Measurements from ENCODE around the gene NMBR. TPM values are rescaled to one million over a fixed set of nuclear protein-coding genes. Genes with fewer than 3 reads are reported as not detected.
"Not testable (repeated sequence)": the region's sequence is repeated elsewhere in the genome, so short reads cannot be mapped to it uniquely, and the experiment has no call there.

Gene NMBR
- total RNA-seq, 2 donors from 2014 or later, result not detected

DNA sequence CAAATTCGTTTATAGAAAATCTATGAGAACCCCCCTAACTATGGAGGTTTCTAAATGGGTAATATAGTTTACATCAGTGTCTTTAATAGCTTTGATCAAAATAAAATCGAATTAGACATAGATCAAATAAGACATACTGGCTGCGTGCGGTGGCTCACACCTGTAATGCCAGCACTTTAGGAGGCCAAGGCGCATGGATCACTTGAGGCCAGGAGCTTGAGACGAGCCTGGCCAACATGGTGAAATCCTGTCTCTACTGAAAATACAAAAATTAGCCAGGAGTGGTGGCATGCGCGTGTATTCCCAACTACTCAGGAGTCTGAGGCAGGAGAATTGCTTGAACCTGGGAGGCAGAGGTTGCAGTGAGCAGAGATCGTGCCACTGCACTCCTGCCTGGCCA is 36.1 kb downstream of the NMBR start:
- not testable (repeated sequence) for DNase-seq (ENCODE audit: low spot score in 2 of 2); H3K27ac Mint-ChIP-seq; H3K9me3 Mint-ChIP-seq; ATAC-seq; H3K36me3 Mint-ChIP-seq

DNA sequence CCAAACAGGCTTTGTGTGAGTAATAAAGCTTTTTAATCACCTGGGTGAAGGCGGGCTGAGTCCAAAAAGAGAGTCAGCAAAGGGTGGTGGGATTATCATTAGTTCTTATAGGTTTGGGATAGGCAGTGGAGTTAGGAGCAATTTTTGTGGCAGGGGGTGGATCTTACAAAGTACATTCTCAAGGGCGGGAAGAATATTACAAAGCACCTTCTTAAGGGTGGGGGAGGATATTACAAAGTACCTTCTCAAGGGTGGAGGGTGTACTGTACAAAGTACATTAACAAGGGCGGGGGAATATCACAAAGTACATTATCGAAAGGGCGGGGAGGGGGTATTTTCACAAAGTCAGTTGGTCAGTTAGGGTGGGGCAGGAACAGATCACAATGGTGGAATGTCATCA is 42.1 kb downstream of the NMBR start:
- ATAC-seq; DNase-seq (ENCODE audit: low spot score in 2 of 2); H3K27ac Mint-ChIP-seq; H3K9me3 Mint-ChIP-seq; H3K36me3 Mint-ChIP-seq: not testable (repeated sequence)

DNA sequence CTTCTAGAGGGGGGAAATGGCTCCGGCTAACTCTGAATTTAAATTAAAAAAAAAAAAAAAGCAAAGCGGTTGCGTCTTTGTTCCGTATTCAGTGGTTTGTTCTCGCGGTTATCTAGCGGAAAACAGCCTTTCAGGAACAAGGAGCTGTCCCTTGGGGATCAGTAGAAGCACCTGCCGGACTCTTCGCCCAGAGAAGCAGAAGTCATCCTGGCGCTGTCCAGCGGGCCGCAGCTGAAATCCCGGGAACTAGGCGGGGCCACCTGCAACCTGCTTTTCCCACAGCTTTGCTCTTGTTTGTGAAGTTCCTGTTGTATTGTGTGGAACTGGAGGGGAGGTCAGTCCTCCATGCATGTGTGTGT is 58.1 kb downstream of the NMBR start:
- DNase-seq (ENCODE audit: low spot score in 2 of 2) (no peak), ATAC-seq (no peak)
- Mint-ChIP-seq H3K27ac (no peak overlapping the region), H3K36me3 (peaks cover 0 to 5% of the 10 kb centered on the region in 2 donors), H3K9me3 (no peaks in the 10 kb centered on the region)

DNA sequence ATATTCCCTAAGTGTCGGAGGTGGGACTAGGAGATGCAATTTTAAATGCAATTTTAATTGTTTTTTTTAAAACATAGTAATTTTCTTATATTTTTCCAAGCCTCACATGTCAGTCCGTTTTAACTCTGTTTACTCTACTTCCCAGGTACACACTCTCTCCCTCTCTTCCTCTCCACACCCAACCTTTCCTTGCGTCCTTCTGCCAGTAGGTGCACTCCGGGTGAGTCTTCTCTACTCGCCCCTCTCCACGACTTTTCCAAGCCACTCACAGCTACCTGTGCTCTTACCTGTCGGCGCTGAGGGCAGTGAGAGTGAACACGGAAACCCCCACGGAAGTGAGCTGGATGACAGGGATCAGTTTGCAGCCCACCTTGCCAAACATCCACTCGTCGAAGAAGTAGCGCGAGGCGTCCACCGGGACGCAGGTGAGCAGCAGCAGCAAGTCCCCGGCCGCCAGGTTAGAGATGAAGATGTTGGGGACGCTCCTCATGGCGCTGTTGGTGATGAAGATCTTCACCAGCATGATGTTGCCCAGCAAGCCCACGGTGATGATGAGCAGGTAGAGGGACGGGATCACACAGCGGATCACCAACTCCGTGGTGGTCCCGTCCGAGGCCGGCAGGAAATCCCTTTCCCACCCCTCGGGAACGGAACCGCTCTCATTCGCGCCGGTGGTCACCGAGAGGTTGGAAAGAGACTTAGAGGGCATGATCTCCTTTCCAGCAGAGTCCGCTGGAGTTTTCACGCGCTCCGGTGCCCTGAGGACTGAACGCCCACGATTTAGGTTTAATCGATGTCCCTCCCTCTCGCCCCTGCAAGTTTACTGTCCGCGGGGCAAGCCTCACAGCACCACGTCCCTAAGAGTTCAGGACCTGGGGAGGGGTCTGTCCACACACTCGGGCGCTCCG is 58.7 kb downstream of the NMBR start:
- no peaks in the 10 kb centered on the region for H3K9me3 Mint-ChIP-seq
- peaks cover 0 to 5% of the 10 kb centered on the region in 2 donors for H3K36me3 Mint-ChIP-seq
- no peak for DNase-seq (ENCODE audit: low spot score in 2 of 2)
- no peak for ATAC-seq
- H3K27ac Mint-ChIP-seq, result no peak overlapping the region

DNA sequence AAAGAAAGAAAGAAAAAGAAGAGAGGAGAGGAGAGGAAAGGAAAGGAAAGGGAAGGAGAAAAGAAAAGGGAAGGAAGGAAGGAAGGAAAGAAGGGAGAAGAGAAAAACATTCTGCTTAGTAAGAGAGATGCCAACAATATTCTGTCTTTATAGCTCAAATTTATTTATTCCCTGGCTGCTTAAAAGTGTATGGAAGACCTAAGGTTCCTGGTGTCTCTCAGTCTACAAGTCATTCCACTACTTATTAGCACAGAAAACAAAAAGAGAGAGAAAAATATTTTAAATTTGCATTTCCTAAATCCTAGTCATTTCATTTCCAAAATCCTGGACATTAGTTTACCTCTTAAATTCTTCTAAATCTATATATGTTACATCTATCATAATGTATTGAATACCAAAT is 67.8 kb downstream of the NMBR start:
- Mint-ChIP-seq H3K9me3 (no peaks in the 10 kb centered on the region), H3K36me3 (no peaks in the 10 kb centered on the region), H3K27ac (no peak overlapping the region)
- DNase-seq (ENCODE audit: low spot score in 2 of 2) (no peak), ATAC-seq (no peak)

DNA sequence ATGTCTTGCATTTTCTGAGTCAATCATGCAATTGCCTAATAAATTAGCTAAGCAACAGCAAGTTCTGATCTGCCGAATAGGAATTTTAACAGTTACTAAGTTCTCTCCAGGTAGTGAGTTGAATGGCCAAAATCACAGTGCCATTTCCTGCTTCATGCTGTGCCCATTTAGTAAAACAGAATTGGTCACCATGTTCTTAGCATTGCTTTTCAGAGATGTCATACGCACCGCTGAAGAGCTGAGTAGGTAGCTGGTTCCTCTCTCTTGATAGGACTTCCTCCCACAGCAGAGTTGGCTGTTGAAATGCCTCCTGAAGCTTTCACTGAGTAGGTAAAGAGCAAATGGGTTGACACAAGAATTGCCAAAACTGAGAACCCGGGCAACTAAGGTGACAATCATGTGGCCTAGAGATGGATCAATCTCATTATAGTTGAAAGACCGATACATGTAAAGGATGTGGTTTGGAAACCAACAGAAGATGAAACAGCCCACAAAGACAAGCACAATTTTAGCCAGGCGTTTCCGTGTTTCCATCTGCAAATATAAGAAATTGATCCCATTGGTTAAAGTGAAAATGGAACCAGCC is 71.3 kb downstream of the NMBR start:
- H3K27ac Mint-ChIP-seq, result no peak overlapping the region
- H3K36me3 Mint-ChIP-seq, result peaks cover 8 to 16% of the 10 kb centered on the region in 2 donors
- ATAC-seq, result peak; percentile 39 to 57
- DNase-seq (ENCODE audit: low spot score in 2 of 2), result no peak
- H3K9me3 Mint-ChIP-seq, result peaks cover 0 to 17% of the 10 kb centered on the region in 2 donors

DNA sequence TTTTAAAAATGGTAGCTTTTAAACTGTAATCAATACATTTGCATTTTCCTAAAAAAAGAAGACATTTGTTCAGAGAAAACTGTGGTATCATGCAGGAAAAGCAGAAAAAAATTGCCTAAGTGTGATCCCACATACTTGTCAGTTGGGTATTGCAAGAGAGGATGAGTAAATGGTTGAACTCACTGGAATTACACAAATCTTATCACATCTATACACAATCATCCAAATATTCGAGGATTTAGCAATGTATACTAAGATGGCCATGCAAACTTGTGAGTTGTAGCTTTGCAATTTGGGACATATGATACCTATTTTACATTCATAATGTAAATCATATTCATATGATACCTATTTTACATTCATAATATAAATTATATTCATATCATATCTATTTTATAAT is 72.4 kb downstream of the NMBR start:
- H3K27ac Mint-ChIP-seq, result no peak overlapping the region
- H3K9me3 Mint-ChIP-seq, result peaks cover 0 to 18% of the 10 kb centered on the region in 2 donors
- peaks cover 8 to 16% of the 10 kb centered on the region in 2 donors for H3K36me3 Mint-ChIP-seq
- DNase-seq (ENCODE audit: low spot score in 2 of 2) (no peak), ATAC-seq (no peak)

DNA sequence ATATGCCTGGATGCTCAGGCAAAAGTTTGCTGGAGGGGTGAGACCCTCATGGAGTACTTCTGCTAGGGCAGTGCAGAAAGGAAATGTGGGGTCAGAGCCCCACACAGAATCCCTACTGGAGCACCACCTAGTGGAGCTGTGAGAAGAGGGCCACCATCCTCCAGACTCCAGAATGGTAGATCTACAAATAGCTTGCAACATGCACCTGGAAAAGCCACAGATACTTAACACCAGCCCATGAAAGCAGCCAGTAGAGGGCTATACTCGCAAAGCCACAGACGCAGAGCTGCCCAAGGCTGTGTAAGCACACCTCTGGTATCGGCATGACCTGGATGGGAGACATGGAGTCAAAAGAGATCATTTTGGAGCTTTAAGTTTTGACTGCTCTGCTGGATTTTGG is 74.9 kb downstream of the NMBR start:
- Mint-ChIP-seq H3K27ac (no peak overlapping the region), H3K36me3 (peaks cover 8 to 16% of the 10 kb centered on the region in 2 donors), H3K9me3 (peaks cover 0 to 18% of the 10 kb centered on the region in 2 donors)
- ATAC-seq (no peak), DNase-seq (ENCODE audit: low spot score in 2 of 2) (no peak)

DNA sequence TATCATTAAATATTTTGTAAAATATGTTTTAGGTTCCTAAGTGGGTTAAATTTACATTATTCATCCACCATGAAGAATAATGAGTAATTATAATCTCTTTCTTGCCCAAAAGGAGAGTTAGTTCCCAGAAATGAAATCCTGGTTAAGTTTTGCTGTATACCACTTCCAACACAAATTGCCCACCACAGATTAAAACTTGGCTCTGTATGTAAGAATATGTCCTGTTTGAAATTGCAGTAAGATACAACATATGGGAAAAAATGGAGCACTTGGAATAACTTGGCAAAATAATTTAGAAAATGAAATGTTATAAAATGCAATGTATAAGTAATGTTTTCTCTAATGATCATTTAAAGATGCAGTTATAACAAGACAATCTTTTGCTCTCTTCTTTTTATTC is 78.5 kb downstream of the NMBR start:
- Mint-ChIP-seq H3K9me3 (peaks cover 0 to 17% of the 10 kb centered on the region in 2 donors), H3K27ac (no peak overlapping the region), H3K36me3 (peaks cover 8 to 16% of the 10 kb centered on the region in 2 donors)
- ATAC-seq (no peak), DNase-seq (ENCODE audit: low spot score in 2 of 2) (no peak)

DNA sequence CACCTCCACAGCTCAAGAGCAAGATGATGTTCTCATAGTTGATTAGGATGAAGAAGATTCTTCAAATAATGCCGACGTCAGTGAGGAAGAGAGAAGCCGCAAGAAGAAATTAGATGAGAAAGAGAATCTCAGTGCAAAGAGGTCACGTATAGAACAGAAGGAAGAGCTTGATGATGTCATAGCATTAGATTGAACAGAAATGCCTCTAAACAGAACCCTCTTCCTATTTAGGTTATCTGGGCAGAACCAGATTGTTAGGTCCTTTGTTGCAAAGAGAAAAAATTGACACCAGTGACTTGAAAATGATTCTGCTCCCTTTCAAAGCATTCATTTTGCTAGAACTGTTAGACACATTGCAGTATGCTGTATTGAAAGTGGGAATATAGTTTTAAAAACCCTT is 84.1 kb downstream of the NMBR start:
- H3K9me3 Mint-ChIP-seq; ATAC-seq; H3K27ac Mint-ChIP-seq; DNase-seq (ENCODE audit: low spot score in 2 of 2); H3K36me3 Mint-ChIP-seq: not testable (repeated sequence)

DNA sequence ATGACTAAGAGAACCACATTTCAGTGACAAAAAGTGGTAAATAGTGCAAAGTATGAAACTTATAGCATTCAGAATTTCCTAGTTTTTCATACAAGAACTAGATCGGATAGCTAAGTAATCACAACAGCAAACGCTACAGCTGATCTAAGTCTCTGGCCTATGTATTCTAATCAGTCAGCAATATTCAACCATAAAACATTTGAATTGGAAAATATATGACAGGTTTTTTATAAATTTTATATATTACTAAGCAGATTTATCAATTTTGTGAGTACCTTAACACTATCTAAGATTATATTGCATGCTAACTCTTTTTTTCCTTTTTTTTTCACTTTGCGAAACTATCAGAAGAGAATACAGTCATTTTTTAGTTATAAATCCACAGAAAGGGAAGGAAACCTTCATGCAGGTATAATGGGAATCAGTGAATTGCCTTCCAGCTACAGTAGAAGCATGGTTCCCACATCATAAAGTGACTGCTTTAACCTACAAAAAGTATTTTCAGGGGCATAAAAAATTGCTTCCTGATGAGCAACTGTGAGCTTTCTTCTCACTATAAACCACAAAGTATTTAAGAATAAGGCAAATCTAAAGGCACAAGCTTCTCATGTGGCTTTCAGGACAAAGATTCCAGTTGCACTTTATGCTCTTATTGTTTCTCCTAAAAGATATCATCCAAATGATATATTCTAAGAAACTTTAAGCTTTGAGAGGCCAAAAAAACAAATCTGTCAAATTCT is 88.2 kb downstream of the NMBR start:
- no peak overlapping the region for H3K27ac Mint-ChIP-seq
- no peaks in the 10 kb centered on the region for H3K36me3 Mint-ChIP-seq
- ATAC-seq, result no peak
- H3K9me3 Mint-ChIP-seq, result no peaks in the 10 kb centered on the region
- no peak for DNase-seq (ENCODE audit: low spot score in 2 of 2)

DNA sequence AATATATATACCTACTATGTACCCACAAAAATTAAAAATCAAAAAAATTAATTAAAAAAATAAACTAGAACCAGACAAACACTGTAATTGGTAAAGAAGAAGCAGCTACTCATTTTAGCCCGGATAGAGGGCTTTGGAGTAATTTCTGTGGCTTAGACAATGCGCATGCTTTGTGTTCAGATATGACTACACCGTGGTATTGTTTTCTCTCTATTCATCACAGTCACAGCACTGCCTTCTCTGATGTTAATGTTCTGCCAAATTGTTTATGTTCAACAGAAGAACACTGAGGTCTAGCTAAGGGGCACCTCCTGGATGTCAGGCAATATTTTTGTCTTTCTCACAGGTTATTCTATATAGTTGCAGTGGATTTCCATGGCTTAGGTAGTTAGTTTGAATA is 91.7 kb downstream of the NMBR start:
- Mint-ChIP-seq H3K27ac (no peak overlapping the region), H3K9me3 (peaks cover 12% of the 10 kb centered on the region in 2 donors), H3K36me3 (peaks cover 0 to 5% of the 10 kb centered on the region in 2 donors)
- DNase-seq (ENCODE audit: low spot score in 2 of 2), result no peak
- peak in 1 of 2 donors; percentile 99 for ATAC-seq

DNA sequence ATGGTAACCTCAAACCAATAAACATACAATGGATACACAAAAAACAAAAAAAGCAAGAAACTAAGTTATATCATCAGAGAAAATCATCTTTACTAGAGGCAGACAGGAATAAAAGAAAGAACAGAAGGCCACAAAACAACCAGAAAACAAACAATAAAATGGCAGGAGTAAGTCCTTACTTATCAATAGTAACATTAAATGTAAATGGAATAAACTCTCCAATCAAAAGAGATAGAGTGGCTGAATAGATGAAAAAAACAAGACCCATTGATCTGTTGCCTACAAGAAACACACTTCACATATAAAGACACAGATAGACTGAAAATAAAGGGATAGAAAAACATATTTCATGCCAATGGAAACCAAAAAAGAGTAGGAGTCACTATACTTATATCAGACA is 95.5 kb downstream of the NMBR start:
- no peak for ATAC-seq

DNA sequence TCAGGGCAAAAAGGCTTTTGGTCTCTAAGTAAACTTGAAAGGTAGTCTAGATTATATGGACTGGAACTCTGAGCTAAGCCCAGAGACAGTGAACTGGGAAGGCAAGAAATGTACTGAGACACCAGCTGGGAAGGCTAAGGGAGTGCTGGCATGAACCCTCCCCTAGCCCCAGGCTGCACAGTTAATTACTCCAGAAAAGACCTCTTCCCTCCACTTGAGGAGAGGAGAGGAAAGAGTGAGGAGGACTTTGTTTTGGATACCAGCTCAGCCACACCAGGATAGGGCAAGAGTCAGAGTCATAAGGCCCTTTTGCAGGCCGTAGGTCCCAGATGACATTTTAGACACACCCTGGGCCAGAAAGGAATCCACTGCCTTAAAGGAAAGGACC is 98.3 kb downstream of the NMBR start:
- H3K36me3 Mint-ChIP-seq, result peaks cover 0 to 8% of the 10 kb centered on the region in 2 donors
- peaks cover 14 to 17% of the 10 kb centered on the region in 2 donors for H3K9me3 Mint-ChIP-seq
- no peak for ATAC-seq
- no peak overlapping the region for H3K27ac Mint-ChIP-seq
- DNase-seq (ENCODE audit: low spot score in 2 of 2), result no peak

More for the DNA sequence above, 95.5 kb downstream of the NMBR start:
- peaks cover 0 to 8% of the 10 kb centered on the region in 2 donors for H3K36me3 Mint-ChIP-seq
- no peak overlapping the region for H3K27ac Mint-ChIP-seq
- peaks cover 14 to 17% of the 10 kb centered on the region in 2 donors for H3K9me3 Mint-ChIP-seq
- no peak for DNase-seq (ENCODE audit: low spot score in 2 of 2)

DNA sequence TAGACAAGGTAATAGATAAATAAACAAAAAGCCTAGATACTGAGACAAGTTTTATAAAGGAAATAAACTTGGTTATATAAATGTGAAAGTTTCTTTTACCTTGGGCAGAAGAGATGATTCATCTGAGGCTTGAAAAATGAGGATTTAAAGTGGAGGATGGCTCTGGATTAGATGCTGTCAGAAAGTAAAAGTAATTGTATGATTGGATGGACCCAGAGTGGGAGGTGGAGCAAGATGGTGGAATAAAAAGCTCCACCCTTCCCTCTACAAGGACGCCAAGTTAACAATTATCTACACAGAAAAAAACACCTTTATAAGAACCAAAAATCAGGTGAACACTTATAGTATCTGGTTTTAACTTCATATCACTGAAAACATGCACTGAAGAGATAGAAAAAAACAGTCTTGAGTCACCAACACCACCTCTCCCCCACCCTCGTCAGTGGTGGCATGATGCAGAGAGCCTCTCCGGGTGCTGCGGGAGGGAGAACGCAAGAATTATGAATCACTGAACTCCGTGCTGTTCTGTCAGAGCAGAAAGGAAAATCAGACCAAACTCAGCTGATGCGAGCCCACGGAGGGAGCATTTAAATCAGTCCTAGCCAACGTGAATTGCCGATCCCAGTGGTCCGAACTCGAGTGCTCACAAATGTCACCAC is 98.9 kb downstream of the NMBR start:
- Mint-ChIP-seq H3K9me3 (peaks cover 10 to 17% of the 10 kb centered on the region in 2 donors), H3K27ac (no peak overlapping the region), H3K36me3 (peaks cover 0 to 8% of the 10 kb centered on the region in 2 donors)
- no peak for ATAC-seq
- no peak for DNase-seq (ENCODE audit: low spot score in 2 of 2)

DNA sequence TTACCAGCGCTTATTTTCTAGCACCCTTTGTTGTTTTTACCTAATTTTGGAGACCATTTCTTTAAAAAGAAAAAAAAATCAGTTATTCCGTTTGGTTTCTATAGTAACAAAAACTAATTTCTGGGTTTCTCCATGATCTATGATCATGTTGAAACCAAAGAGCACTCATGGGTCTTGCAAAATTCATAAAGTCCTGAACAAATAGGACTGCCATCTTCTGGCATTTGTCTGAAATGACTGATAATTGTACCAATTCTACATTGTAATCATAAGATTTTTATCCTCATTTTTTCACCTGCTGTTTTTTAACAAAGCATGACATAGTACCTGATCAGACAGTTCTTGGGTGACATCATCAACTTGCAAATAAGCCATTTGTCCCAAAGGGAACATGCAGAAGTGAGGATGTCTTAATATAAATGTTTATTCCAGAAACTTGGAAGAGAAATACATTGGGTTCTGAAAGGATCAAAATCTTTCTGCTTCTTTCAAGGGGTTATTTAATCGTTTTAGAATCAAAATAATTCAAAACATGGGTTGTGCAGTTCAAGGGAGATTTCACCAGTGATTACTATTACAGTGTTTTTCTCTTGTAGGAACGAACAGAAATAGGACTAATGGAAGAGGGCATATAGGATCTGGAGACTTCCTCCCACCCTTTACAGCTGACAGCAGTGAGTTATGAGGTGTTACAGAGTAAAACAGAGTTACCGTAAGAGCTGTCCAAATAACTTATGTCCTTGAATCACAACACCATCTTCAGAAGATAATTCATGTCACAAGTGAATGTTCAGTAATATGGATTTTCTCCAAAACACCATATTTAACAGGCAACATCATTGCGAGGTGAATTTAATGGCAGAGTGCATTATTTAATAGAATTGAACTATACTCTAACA is 101.3 kb downstream of the NMBR start:
- H3K9me3 Mint-ChIP-seq, result peaks cover 5 to 9% of the 10 kb centered on the region in 2 donors
- DNase-seq (ENCODE audit: low spot score in 2 of 2) (no peak), ATAC-seq (no peak)
- H3K27ac Mint-ChIP-seq, result no peak overlapping the region
- H3K36me3 Mint-ChIP-seq, result peaks cover 0 to 8% of the 10 kb centered on the region in 2 donors
